ENCODE data around the gene CENPV.
"Not testable (repeated sequence)": the region's sequence is repeated elsewhere in the genome, so short reads cannot be mapped to it uniquely, and the experiment has no call there.

The CENPV gene

DNA sequence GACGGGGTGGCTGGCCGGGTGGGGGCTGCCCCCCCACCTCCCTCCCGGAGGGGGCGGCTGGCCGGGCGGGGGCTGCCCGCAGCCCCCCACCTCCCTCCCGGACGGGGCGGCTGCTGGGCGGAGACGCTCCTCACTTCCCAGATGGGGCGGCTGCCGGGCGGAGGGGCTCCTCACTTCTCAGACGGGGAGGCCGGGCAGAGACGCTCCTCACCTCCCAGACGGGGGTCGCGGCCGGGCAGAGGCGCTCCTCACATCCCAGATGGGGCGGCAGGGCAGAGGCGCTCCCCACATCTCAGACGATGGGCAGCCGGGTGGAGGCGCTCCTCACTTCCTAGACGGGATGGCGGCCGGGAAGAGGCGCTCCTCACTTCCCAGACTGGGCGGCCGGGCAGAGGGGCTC, 41.2 kb downstream of the CENPV start:
- not testable (repeated sequence) for DNase-seq

GRCh38 chr17:16306211-16306610, 47.1 kb downstream of the CENPV start:
- no peak for DNase-seq

DNA sequence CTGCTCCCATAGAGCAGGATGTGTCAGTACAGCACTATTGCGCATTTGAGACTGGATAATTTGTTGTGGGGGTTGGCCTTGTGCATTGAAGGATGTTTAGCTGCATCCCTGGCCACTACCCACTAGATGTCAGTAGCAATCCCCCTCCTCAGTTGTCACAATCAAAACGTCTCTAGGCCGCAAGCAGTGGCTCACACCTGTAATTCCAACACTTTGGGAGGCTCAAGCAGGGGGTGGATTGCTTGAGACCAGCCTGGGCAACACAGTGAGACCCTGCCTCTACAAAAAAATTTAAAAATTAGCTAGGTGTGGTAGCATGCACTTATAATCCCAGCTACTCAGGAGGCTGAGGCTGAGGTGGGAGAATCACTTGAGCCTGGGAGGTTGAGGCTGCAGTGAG, 48.4 kb downstream of the CENPV start:
- no peak for DNase-seq

DNA sequence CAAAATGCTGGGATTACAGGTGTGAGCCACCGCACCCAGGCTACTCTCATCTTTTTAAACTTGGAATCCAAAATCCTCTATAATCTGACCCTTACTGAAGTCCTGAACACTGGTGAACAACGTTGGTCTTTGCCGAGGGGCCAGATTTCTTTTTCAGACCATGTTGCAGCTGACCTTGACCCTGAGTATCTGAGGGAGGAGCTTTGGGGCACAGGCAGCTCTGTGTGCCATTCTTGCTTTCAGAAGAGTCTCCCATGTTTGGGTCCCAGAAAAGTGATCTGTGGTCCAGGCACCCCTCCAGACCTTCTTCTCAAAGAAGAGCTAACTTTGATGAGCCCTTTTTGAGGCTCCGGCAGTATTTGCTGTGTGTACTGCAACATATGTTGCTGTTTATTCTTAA, 50.4 kb downstream of the CENPV start:
- no peak for DNase-seq

DNA sequence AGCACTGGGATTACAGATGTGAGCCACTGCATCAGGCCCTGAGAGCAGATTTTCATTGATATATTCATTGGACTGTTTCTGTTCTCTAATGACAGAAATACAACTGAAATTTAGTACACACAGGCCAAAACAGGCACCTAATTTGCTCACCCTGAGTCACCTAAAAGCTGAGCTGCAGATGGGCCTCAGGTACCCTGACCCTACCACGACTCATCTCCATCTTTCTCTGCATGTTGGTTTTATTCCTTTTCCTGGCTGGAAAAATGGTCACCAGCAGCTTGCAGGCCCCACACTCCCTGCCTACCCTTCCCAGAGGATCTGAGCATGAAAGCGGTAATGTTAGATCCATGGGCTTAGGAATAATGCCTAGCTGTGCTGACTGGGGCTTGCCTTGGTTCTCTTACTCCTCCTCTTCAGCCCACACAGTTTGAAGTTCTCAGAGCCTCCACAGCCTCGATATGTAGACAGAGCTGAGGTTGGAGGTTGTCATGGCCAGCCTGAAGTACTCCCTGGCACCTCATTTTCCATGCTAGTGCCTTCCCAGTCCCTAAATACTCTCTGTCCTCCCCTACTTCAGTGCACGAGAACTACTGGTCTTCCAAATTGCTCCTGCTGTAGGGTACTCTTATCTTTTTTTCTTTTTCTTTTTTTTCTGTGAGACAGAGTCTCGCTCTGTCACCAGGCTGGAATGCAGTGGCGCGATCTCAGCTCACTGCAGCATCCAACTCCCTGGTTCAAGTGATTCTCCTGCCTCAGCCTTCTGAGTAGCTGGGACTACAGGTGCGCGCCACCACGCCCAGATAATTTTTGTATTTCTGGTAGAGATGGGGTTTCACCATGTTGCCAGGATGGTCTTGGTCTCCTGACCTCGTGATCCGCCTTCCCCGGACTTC, 51.1 kb downstream of the CENPV start:
- no peak for DNase-seq

DNA sequence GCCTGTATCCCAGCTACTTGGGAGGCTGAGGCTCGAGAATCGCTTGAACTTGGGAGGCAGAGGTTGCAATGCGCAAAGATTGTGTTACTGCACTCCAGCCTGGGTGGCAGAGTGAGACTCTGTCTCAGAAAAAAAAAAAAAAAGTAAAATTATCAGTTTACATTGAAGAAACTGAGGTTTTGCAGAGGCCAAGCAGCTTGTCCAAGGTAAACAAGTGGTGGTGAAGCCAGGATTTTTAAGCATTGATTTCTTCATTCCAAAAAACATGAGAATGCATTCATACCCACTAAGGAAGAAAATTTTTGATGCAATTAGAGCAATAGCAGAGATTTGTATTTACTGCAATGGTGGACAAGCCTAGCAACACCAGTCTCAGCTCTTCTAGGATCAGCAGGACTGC, 52.7 kb downstream of the CENPV start:
- no peak for DNase-seq

DNA sequence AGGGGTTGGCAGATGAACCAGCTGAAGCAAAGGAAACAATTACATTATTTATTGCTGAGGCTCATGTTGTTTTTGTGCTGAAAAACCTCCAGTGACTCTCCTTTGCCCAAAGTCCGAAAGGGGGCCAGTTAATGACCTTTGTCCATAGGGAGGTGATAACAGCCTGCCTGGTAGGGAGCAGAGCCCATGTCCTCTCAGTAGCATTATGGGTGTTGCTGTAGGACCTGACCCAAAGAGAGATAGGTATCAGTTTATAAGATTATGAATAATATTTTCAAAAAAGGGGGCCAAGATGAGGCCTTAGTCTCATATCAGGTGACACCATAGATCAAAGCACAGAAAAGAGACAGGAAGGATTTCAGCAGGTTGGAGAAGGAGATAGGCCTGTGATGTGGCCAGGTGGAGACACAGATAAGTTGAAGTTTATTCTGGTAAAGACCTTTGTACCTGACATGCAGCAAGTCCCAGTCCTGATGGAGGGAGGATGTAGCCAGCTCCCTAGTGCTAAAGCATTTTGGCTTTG, 55.1 kb downstream of the CENPV start:
- no peak for DNase-seq

GRCh38 chr17:16297367-16298139, 55.7 kb downstream of the CENPV start:
- DNase-seq: no peak

- DNase-seq: not testable (repeated sequence)
Observed at GRCh38 chr17:16296072-16296471, 57.2 kb downstream of the CENPV start.

DNA sequence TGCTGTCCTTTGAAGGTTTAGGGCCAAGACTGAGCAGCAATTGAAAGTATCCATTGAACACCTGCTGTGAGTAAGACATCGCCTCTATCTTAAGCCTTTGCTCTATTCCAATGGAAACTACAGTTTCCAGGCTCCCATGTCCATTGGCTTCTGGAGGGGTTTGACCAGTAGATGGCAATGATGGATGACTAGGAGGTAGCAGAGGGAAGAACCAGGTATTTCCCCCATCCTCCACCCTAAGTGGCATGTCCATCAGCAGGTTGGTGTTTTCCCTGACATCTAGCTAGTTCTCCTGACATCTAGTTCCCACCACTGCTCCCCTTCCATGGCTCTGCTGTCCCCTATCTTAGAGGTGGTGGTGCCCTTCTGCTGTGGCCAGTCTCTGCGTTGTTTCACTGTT, 58.7 kb downstream of the CENPV start:
- no peak for DNase-seq

GRCh38 chr17:16293931-16294330, 59.3 kb downstream of the CENPV start:
- DNase-seq: no peak

Measured in activated CD4-positive, CD25-positive, alpha-beta regulatory T cell (primary cell).